Panc1 (cell line): ENCODE measurements around the gene ABCD2. TPM values are rescaled to one million over a fixed set of nuclear protein-coding genes. Genes with fewer than 3 reads are reported as not detected.

Experiments used
- ATAC-seq: fragments of 200-7000 bp; cut with Tn5 transposase; 2 replicates; pipeline ENCODE4 v1.9.1; 2020; ENCODE audit warnings: mild to moderate bottlenecking, moderate library complexity
- BruUV-seq: library from RNA; stranded (reverse); fragments of 400-500 nt; replicated peaks from 2 replicates; lab custom pipeline; 2021; lab: Mats Ljungman, UMichigan
- CTCF ChIA-PET: fragments of 300-600 bp; sonication (Branson Sonifier 250); formaldehyde crosslinking; loops from one replicate; lab custom pipeline; 2022; ENCODE audit warnings: antibody characterized with exemption; lab: Charles Lee
- POLR2A ChIA-PET: fragments of 300-600 bp; sonication (Branson Sonifier 250); formaldehyde crosslinking; loops from one replicate; lab custom pipeline; 2022; ENCODE audit warnings: antibody characterized with exemption; lab: Charles Lee
- DNase-seq: peaks from one replicate; pipeline ENCODE4 v3.0.0-alpha.2; 2010; ENCODE audit warnings: low read depth, low spot score
- H3K27ac ChIP-seq: 2 replicates; pipeline ENCODE4 v1.5.1; 2011; ENCODE audit warnings: mild to moderate bottlenecking, low read length, inconsistent platforms
- H3K27me3 ChIP-seq: fragments of 200-500 bp; sonication (Bioruptor generic); 2 replicates; pipeline ENCODE4 v1.6.0; 2014; ENCODE audit warnings: low read length, inconsistent platforms; ENCODE audit not compliant: control insufficient read depth, insufficient read depth
- H3K36me3 ChIP-seq: fragments of 200-500 bp; sonication (Bioruptor generic); 2 replicates; pipeline ENCODE4 v1.5.1; 2014; ENCODE audit warnings: inconsistent platforms, mild to moderate bottlenecking, low read length, moderate library complexity; ENCODE audit not compliant: control insufficient read depth, insufficient read depth
- H3K4me1 ChIP-seq: 2 replicates; pipeline ENCODE4 v1.5.1; 2011; ENCODE audit warnings: inconsistent platforms, mild to moderate bottlenecking, low read length, moderate library complexity; ENCODE audit not compliant: control insufficient read depth, insufficient read depth
- H3K4me3 ChIP-seq, 2 experiments: 2 replicates each; pipeline ENCODE4 v1.5.1; 2011 to 2012; ENCODE audit warnings: low read depth in 2 of 2, low read length in 2 of 2, mild to moderate bottlenecking in 2 of 2, inconsistent platforms in 1 of 2, moderate library complexity in 1 of 2
- H3K9me3 ChIP-seq: fragments of 200-500 bp; sonication (Bioruptor generic); 2 replicates; pipeline ENCODE4 v1.5.1; 2014; ENCODE audit warnings: low read depth, mild to moderate bottlenecking, inconsistent platforms, low read length, moderate library complexity; ENCODE audit not compliant: control insufficient read depth, insufficient read depth
- CTCF ChIP-seq: fragments of 450-650 bp; IDR thresholded peaks from 2 replicates; pipeline ENCODE4 v1.5.1; 2017; ENCODE audit warnings: mild to moderate bottlenecking
- POLR2AphosphoS5 ChIP-seq: IDR thresholded peaks from 2 replicates; pipeline ENCODE4 v1.6.1; 2012; ENCODE audit warnings: mild to moderate bottlenecking, low read depth, low read length, moderate library complexity
- REST ChIP-seq, 2 experiments: IDR thresholded peaks; 2 replicates each; pipeline ENCODE4 v1.6.1; 2011 to 2012; ENCODE audit warnings: low read depth in 2 of 2, control low read depth in 1 of 2, low read length in 1 of 2, mild to moderate bottlenecking in 1 of 2, moderate library complexity in 1 of 2; ENCODE audit not compliant: insufficient read depth in 1 of 2
- SIN3A ChIP-seq: IDR thresholded peaks from 2 replicates; pipeline ENCODE4 v1.6.1; 2012; ENCODE audit warnings: low read depth, mild to moderate bottlenecking, low read length, moderate library complexity, borderline replicate concordance; ENCODE audit not compliant: insufficient read depth
- TCF7L2 ChIP-seq: IDR thresholded peaks from 2 replicates; pipeline ENCODE4 v1.6.1; 2011; ENCODE audit warnings: mild to moderate bottlenecking, low read depth, low read length, inconsistent platforms
- in situ Hi-C: cut with HindIII; loops from 2 replicates; pipeline ENCODE4 v1.10.0; 2016; ENCODE audit warnings: low sequenced_read_pairs, low pct_unique_long_range_greater_than_20kb
- intact Hi-C: fragments of 100-400 bp; cut with micrococcal nuclease; formaldehyde crosslinking; loops from one replicate; pipeline ENCODE4 v1.10.0; 2022; ENCODE audit not compliant: unreplicated experiment
- total RNA-seq: library from RNA; stranded (reverse); gene quantifications from one replicate; pipeline ENCODE4 v1.2.1, GENCODE V29; 2021; ENCODE audit not compliant: unreplicated experiment

The ABCD2 gene
- total RNA-seq, 1 experiment from 2014 or later: not detected

- no peaks in the 10 kb centered on the region; the same call in 1 of the 2 replicates for H3K27me3 ChIP-seq
- in situ Hi-C loops: no loop called here
- no peaks in the 10 kb centered on the region for H3K4me1 ChIP-seq
- H3K36me3 ChIP-seq: no peaks in the 10 kb centered on the region
- H3K9me3 ChIP-seq: no peaks in the 10 kb centered on the region
- no peak for ATAC-seq
- no peak for DNase-seq
- ChIA-PET CTCF (no interaction called here), POLR2A (no interaction called here)
- no peak for TF ChIP-seq TCF7L2
- TF ChIP-seq CTCF: no peak
- no peak overlapping the region for H3K27ac ChIP-seq
- intact Hi-C loops: no loop called here
- H3K4me3 ChIP-seq: no peak overlapping the region
- BruUV-seq: no TSS peak
These were observed 27.8 kb upstream of the ABCD2 start for GRCh38 chr12:39647383-39647782.

GRCh38 chr12:39646963-39647362 lies 27.4 kb upstream of the ABCD2 start:
- Histone ChIP-seq H3K36me3 (no peaks in the 10 kb centered on the region), H3K27ac (no peak overlapping the region), H3K9me3 (no peaks in the 10 kb centered on the region), H3K4me1 (no peaks in the 10 kb centered on the region), H3K27me3 (no peaks in the 10 kb centered on the region; the same call in 1 of the 2 replicates), H3K4me3 (no peak overlapping the region)
- intact Hi-C loops (no loop called here), in situ Hi-C loops (no loop called here)
- DNase-seq (no peak), ATAC-seq (no peak)
- BruUV-seq: no TSS peak
- TF ChIP-seq REST (IDR thresholded peaks at IDR 0.05; ENCODE audit: insufficient read depth in 1 of 2, low read depth in 2 of 2, low read length in 1 of 2) (no peak), CTCF (no peak), SIN3A (no peak), POLR2AphosphoS5 (no peak), TCF7L2 (no peak)
- ChIA-PET CTCF (no interaction called here), POLR2A (no interaction called here)

- Histone ChIP-seq H3K27ac (no peak overlapping the region), H3K4me3 (no peak overlapping the region), H3K27me3 (peaks cover 2% of the 10 kb centered on the region; the same call in 1 of the 2 replicates), H3K9me3 (no peaks in the 10 kb centered on the region), H3K4me1 (no peaks in the 10 kb centered on the region), H3K36me3 (no peaks in the 10 kb centered on the region)
- in situ Hi-C loops: no loop called here
- ChIA-PET CTCF (no interaction called here), POLR2A (no interaction called here)
- TF ChIP-seq POLR2AphosphoS5 (no peak), SIN3A (no peak), TCF7L2 (no peak), CTCF (no peak), REST (IDR thresholded peaks at IDR 0.05; ENCODE audit: insufficient read depth in 1 of 2, low read depth in 2 of 2, low read length in 1 of 2) (no peak)
- DNase-seq: no peak
- intact Hi-C loops: no loop called here
- no peak for ATAC-seq
- no TSS peak for BruUV-seq
These were observed 23.4 kb upstream of the ABCD2 start for GRCh38 chr12:39643052-39643451.
